Nephron progenitor cell (in vitro differentiated cells): Measurements from ENCODE around the gene GIMD1.

ENCODE experiments used
- DNase-seq: peaks from one replicate; pipeline ENCODE4 v3.0.0; 2021
- H3K27ac Mint-ChIP-seq: 2 replicates; pipeline ENCODE4 v1.8.0; 2021; ENCODE audit warnings: mild to moderate bottlenecking, moderate library complexity, mixed read lengths
- H3K27me3 Mint-ChIP-seq: 2 replicates; pipeline ENCODE4 v1.8.0; 2021; ENCODE audit warnings: mild to moderate bottlenecking, low read depth, mixed read lengths; ENCODE audit not compliant: poor library complexity
- H3K36me3 Mint-ChIP-seq: 2 replicates; pipeline ENCODE4 v1.8.0; 2021; ENCODE audit warnings: low read depth, mixed read lengths
- H3K4me1 Mint-ChIP-seq: 2 replicates; pipeline ENCODE4 v1.8.0; 2021; ENCODE audit warnings: mixed read lengths
- H3K4me3 Mint-ChIP-seq: 2 replicates; pipeline ENCODE4 v1.8.0; 2021; ENCODE audit warnings: mild to moderate bottlenecking, moderate library complexity, mixed read lengths
- H3K9me3 Mint-ChIP-seq: 2 replicates; pipeline ENCODE4 v1.8.0; 2021; ENCODE audit warnings: mild to moderate bottlenecking, moderate library complexity, mixed read lengths
- TF ChIP-seq, protein P1 (sequence below): fragments of 200-600 bp; sonication (generic); IDR thresholded peaks from 2 replicates; pipeline ENCODE4 v1.5.0; 2021; ENCODE audit warnings: antibody characterized with exemption

Gene GIMD1

DNA sequence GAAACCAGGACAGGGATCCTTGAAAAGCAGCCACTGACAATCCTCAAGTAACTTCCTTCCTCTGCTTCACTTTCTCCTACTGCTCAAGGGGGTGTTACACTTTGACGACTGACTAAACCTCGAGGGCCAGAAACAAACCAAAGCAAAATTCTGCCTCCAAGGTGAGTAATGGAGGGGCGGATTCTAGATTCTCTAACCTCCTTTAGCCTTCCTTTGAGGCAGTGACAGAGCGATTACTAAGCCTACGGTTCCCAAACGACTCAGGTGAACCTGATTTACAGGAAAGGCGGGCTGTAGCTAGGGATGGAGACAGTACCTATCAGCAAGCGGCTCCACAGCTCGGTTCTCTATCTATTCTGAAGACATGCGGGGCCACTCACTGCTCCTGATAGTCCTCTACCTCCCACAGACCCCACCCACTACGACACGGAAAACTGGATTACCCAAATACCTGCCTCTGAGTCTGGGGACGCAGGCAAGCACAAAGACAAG lies 53.1 kb downstream of the GIMD1 start:
- DNase-seq, result no peak
- peaks cover 20% of the 10 kb centered on the region for H3K36me3 Mint-ChIP-seq
- no peak overlapping the region for H3K4me3 Mint-ChIP-seq
- H3K27me3 Mint-ChIP-seq, result no peaks in the 10 kb centered on the region
- H3K9me3 Mint-ChIP-seq, result peaks cover 7% of the 10 kb centered on the region
- no peak overlapping the region for H3K27ac Mint-ChIP-seq
- peaks cover 42% of the 10 kb centered on the region for H3K4me1 Mint-ChIP-seq
- TF ChIP-seq, protein P1, sequence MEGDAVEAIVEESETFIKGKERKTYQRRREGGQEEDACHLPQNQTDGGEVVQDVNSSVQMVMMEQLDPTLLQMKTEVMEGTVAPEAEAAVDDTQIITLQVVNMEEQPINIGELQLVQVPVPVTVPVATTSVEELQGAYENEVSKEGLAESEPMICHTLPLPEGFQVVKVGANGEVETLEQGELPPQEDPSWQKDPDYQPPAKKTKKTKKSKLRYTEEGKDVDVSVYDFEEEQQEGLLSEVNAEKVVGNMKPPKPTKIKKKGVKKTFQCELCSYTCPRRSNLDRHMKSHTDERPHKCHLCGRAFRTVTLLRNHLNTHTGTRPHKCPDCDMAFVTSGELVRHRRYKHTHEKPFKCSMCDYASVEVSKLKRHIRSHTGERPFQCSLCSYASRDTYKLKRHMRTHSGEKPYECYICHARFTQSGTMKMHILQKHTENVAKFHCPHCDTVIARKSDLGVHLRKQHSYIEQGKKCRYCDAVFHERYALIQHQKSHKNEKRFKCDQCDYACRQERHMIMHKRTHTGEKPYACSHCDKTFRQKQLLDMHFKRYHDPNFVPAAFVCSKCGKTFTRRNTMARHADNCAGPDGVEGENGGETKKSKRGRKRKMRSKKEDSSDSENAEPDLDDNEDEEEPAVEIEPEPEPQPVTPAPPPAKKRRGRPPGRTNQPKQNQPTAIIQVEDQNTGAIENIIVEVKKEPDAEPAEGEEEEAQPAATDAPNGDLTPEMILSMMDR, result no peak

DNA sequence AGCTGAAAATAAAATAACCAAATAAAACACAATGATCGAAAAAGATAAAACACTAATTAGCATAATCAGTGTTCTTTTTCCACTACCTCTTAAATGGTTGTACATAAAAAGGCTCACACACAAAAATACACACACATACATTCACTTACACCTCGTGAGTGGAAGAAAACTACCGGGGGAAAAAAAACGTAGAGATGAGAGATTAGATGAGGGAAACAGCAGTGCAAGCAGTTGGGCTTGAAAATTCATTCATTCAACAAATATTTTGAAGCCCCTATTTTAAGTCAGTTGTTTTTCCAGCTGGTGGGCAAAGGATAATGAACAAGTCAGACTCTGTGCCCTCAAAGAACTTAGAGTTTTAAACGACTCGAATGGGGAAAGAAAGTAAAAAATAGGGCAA lies 53.6 kb downstream of the GIMD1 start:
- H3K9me3 Mint-ChIP-seq, result peaks cover 2% of the 10 kb centered on the region
- DNase-seq, result no peak
- H3K36me3 Mint-ChIP-seq, result peaks cover 15% of the 10 kb centered on the region
- no peak overlapping the region for H3K4me3 Mint-ChIP-seq
- H3K27ac Mint-ChIP-seq, result no peak overlapping the region
- TF ChIP-seq, protein P1, result no peak
- no peaks in the 10 kb centered on the region for H3K27me3 Mint-ChIP-seq
- peaks cover 41% of the 10 kb centered on the region for H3K4me1 Mint-ChIP-seq

DNA sequence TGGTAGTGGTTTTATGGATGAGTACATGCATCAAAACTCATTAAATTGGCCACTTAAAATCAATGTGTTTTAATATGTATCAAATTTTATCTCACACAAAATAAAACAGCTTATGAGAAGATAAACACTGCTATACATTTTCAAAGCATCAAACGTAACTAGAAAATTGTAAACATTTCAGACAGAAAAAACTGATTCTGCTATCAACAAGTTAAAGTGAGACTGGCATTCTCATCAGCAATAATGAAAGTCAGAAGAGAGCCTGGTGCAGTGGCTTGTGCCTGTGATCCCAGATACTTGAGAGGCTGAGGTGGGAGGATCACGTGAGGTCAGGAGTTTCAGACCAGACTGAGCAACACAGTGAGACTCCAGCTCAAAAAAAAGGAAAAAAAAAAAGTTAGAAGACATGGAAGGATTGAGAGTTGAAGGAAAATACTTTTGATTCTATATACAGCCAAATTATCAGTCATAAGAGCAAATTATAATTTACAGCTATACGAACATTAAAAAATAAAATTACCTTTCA lies 55.5 kb downstream of the GIMD1 start:
- Mint-ChIP-seq H3K4me3 (peak overlapping the region; percentile 67), H3K4me1 (peaks cover 41% of the 10 kb centered on the region), H3K27ac (peak overlapping the region; percentile 81), H3K9me3 (no peaks in the 10 kb centered on the region), H3K36me3 (peaks cover under 1% of the 10 kb centered on the region), H3K27me3 (no peaks in the 10 kb centered on the region)
- no peak for DNase-seq
- TF ChIP-seq, protein P1, result no peak

DNA sequence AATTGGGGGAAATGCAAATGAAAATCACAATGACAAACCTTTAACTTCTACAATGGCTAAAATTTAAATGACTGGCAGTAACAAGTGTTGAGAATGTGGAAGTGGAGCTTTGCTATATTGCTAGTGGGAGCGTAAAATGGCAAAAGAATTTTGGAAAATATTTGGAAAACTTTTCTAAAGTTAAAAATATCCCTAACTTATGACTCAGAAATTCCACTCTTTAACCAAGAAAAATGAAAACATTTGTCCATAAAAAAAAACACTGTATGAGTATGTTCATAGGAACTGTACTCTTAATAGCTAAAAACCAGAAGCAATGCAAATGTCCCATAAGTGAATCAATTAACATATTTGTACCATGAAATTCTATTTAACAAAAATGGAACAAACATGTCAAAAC lies 56.2 kb downstream of the GIMD1 start:
- TF ChIP-seq, protein P1, result no peak
- Mint-ChIP-seq H3K4me1 (peaks cover 41% of the 10 kb centered on the region), H3K27ac (no peak overlapping the region)

More for the DNA sequence above, 56.2 kb downstream of the GIMD1 start:
- no peaks in the 10 kb centered on the region for H3K9me3 Mint-ChIP-seq
- no peak for DNase-seq
- no peak overlapping the region for H3K4me3 Mint-ChIP-seq
- no peaks in the 10 kb centered on the region for H3K36me3 Mint-ChIP-seq
- no peaks in the 10 kb centered on the region for H3K27me3 Mint-ChIP-seq
